Natural killer cell (primary cell): ENCODE measurements around the gene CIITA. TPM values are rescaled to one million over a fixed set of nuclear protein-coding genes. Genes with fewer than 3 reads are reported as not detected.

ENCODE experiments used
- ATAC-seq, 3 donors: fragments of 150-1000 bp in 2 of 3; fragments of 200-7000 bp in 1 of 3; cut with Tn5 transposase; 1 replicate in 1 of 3; 2 replicates in 2 of 3; pipeline ENCODE4 v1.10.0; 2021; ENCODE audit warnings: mild to moderate bottlenecking in 2 of 3, moderate library complexity in 2 of 3
- DNase-seq, 2 donors: peaks; one replicate each; pipeline versions ENCODE4 v3.0.0 to v3.0.0-alpha.2; 2013 to 2021; ENCODE audit warnings: mixed read lengths in 1 of 2
- H3K27ac ChIP-seq: one replicate; pipeline ENCODE4 v1.5.1; 2013; ENCODE audit warnings: mild to moderate bottlenecking, low read length
- H3K27me3 ChIP-seq: one replicate; pipeline ENCODE4 v1.6.1; 2013; ENCODE audit warnings: low read length; ENCODE audit not compliant: control insufficient read depth, insufficient read depth
- H3K36me3 ChIP-seq: one replicate; pipeline ENCODE4 v1.6.1; 2013; ENCODE audit warnings: low read length; ENCODE audit not compliant: control insufficient read depth, insufficient read depth
- H3K4me1 ChIP-seq: one replicate; pipeline ENCODE4 v1.6.1; 2013; ENCODE audit warnings: low read length; ENCODE audit not compliant: control insufficient read depth, insufficient read depth
- H3K4me3 ChIP-seq: one replicate; pipeline ENCODE4 v1.5.1; 2013; ENCODE audit warnings: low read length
- H3K9me3 ChIP-seq: one replicate; pipeline ENCODE4 v1.6.1; 2013; ENCODE audit warnings: low read length; ENCODE audit not compliant: control insufficient read depth, insufficient read depth
- H3K27ac Mint-ChIP-seq, 2 donors: one replicate each; pipeline ENCODE4 v1.8.0; 2022; ENCODE audit warnings: mild to moderate bottlenecking in 2 of 2, mixed read lengths in 2 of 2, moderate library complexity in 1 of 2
- H3K27me3 Mint-ChIP-seq, 2 donors: one replicate each; pipeline ENCODE4 v1.8.0; 2022; ENCODE audit warnings: low read depth in 2 of 2, mixed read lengths in 2 of 2
- H3K36me3 Mint-ChIP-seq: one replicate; pipeline ENCODE4 v1.8.0; 2022; ENCODE audit warnings: mixed read lengths
- H3K4me1 Mint-ChIP-seq, 2 donors: one replicate each; pipeline ENCODE4 v1.8.0; 2022; ENCODE audit warnings: mixed read lengths in 2 of 2
- H3K4me3 Mint-ChIP-seq: one replicate; pipeline ENCODE4 v1.8.0; 2022; ENCODE audit warnings: mild to moderate bottlenecking, moderate library complexity, mixed read lengths
- H3K9me3 Mint-ChIP-seq, 2 donors: one replicate each; pipeline ENCODE4 v1.8.0; 2022; ENCODE audit warnings: mixed read lengths in 2 of 2
- WGBS: methylation state at CpG from one replicate; pipeline ENCODE4 v1.1.7; 2013; ENCODE audit warnings: missing lambda C conversion rate; ENCODE audit not compliant: insufficient coverage; 5-methylcytosine and 5-hydroxymethylcytosine counted together
- intact Hi-C: fragments of 100-400 bp; cut with micrococcal nuclease; formaldehyde crosslinking; loops from one replicate; pipeline ENCODE4 v1.14.2; 2022
- total RNA-seq, 4 donors: library from RNA; stranded (reverse); fragments of 120-200 nt in 1 of 4; gene quantifications; one replicate each; pipeline versions ENCODE4 v1.2.3 to v1.2.4, GENCODE V29; 2013 to 2022
- TF ChIP-seq, protein P1 (sequence below): fragments of 200-600 bp; IDR thresholded peaks from one replicate; pipeline ENCODE4 v1.8.0; 2022; ENCODE audit warnings: antibody characterized with exemption

The CIITA gene
- total RNA-seq, 3 donors from 2014 or later (not counting 1 experiment from before 2014, with no cell fraction given): 11.5 to 17.7 (median 14.4) TPM

DNA sequence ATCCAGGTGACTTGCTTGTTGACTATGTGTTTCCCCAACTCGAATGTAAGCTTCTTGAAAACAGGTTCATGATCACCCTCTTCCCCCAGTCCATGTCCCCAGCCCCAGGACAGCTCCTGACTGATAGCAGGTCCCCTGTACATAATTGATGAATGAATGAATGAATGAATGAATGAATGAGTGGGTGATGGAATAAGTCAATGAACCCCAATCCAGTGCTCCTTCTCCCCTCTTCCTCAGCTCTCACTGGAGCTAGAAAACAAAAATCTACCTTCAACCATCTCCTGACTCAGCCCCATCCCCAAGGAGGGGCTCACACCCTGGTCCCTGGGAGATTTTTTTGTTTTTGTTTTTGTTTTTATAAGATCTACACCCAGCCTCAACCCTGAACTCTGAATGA is 42.2 kb upstream of the CIITA start:
- Histone ChIP-seq H3K27me3 (no peaks in the 10 kb centered on the region), H3K9me3 (no peaks in the 10 kb centered on the region), H3K4me3 (no peak overlapping the region), H3K27ac (no peak overlapping the region), H3K4me1 (no peaks in the 10 kb centered on the region), H3K36me3 (no peaks in the 10 kb centered on the region)
- H3K27me3 Mint-ChIP-seq: peaks cover 0 to 7% of the 10 kb centered on the region in 2 donors
- DNase-seq: no peak
- TF ChIP-seq, protein P1, sequence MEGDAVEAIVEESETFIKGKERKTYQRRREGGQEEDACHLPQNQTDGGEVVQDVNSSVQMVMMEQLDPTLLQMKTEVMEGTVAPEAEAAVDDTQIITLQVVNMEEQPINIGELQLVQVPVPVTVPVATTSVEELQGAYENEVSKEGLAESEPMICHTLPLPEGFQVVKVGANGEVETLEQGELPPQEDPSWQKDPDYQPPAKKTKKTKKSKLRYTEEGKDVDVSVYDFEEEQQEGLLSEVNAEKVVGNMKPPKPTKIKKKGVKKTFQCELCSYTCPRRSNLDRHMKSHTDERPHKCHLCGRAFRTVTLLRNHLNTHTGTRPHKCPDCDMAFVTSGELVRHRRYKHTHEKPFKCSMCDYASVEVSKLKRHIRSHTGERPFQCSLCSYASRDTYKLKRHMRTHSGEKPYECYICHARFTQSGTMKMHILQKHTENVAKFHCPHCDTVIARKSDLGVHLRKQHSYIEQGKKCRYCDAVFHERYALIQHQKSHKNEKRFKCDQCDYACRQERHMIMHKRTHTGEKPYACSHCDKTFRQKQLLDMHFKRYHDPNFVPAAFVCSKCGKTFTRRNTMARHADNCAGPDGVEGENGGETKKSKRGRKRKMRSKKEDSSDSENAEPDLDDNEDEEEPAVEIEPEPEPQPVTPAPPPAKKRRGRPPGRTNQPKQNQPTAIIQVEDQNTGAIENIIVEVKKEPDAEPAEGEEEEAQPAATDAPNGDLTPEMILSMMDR: no peak
- intact Hi-C loops: no loop called here
- H3K4me1 Mint-ChIP-seq: no peaks in the 10 kb centered on the region
- no peak for ATAC-seq
- no peaks in the 10 kb centered on the region for H3K9me3 Mint-ChIP-seq
- WGBS: 91% methylated on average over 1 of the region's 1 CpG
- no peak overlapping the region for H3K4me3 Mint-ChIP-seq
- no peaks in the 10 kb centered on the region for H3K36me3 Mint-ChIP-seq
- no peak overlapping the region for H3K27ac Mint-ChIP-seq

DNA sequence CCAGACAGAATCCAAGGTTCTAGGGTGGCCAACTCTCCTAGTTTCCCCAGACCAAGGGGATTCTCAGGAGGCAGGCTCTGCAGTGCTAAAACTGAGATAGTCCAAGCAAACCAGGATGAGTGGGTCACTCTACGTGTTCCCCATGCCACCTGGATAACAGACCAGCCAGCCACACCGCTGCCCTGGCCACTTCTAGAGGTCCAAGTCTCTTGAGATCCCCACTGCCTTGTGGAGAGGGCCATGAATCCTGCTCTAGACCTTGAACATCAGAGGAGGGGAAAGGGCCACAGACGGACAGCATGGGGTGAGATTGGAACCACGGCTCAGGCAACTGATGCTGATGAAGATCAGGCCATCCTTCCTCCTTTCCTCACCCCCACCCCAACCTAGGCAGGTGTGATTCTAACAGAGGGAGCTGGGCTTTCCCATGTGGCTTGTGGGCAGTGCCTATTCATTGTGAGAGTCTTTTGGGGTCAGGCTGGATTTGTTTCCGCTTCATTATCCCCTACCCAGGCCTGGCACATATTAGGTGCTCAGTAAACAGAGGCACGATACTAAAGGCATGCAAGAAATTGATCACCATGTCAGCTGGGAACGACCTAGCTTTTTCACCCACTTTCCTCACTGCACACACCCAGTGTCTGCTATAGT is 41.6 kb upstream of the CIITA start:
- Histone ChIP-seq H3K36me3 (no peaks in the 10 kb centered on the region), H3K9me3 (no peaks in the 10 kb centered on the region), H3K27ac (no peak overlapping the region), H3K27me3 (no peaks in the 10 kb centered on the region), H3K4me1 (no peaks in the 10 kb centered on the region), H3K4me3 (no peak overlapping the region)
- TF ChIP-seq, protein P1: no peak
- Mint-ChIP-seq H3K27me3 (peaks cover 0 to 7% of the 10 kb centered on the region in 2 donors), H3K27ac (no peak overlapping the region), H3K4me3 (no peak overlapping the region), H3K4me1 (no peaks in the 10 kb centered on the region), H3K36me3 (no peaks in the 10 kb centered on the region), H3K9me3 (no peaks in the 10 kb centered on the region)
- 74% methylated on average over 5 of the region's 7 CpGs for WGBS
- intact Hi-C loops: no loop called here
- ATAC-seq: no peak
- DNase-seq: no peak

DNA sequence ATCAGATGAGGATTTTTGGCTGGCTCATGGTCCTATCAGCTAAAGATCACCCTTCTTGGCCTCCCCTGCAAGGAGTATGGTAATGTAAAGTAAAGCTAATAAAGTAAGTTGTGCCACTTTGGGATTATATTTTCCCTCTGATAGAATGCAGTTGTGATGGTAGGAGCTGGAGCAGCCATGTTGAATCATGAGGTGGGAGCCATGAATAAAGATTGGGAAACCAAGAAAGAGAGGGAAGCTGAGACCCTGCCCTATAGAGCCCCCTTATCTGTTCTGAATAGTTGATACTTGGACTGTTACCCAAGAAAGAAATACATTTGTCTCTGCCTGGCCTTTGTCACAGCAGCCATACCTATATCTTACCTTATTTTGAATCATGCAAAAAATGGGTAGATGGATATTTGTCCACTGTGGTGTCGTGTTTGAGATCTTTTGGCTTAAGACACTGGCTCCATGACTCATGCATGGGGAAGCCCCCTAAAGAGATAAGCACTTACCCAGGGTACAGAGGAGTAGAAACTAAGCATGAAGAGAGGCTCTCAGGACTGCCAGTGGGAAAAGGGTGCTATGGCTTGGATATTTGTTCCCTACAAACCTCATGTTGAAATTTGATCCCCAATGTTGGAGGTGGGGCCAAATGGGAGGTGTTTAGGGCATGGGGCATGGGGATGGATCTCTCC is 40.7 kb upstream of the CIITA start:
- H3K4me3 ChIP-seq: no peak overlapping the region
- H3K4me3 Mint-ChIP-seq: no peak overlapping the region
- no peaks in the 10 kb centered on the region for H3K9me3 Mint-ChIP-seq
- H3K4me1 Mint-ChIP-seq: no peaks in the 10 kb centered on the region
- WGBS: 80% methylated on average over 1 of the region's 1 CpG
- no peaks in the 10 kb centered on the region for H3K36me3 Mint-ChIP-seq
- peaks cover 7 to 8% of the 10 kb centered on the region in 2 donors for H3K27me3 Mint-ChIP-seq
- no peak for DNase-seq
- H3K4me1 ChIP-seq: no peaks in the 10 kb centered on the region
- TF ChIP-seq, protein P1: no peak
- H3K36me3 ChIP-seq: no peaks in the 10 kb centered on the region
- intact Hi-C loops: no loop called here
- no peak overlapping the region for H3K27ac Mint-ChIP-seq
- H3K9me3 ChIP-seq: no peaks in the 10 kb centered on the region
- no peak overlapping the region for H3K27ac ChIP-seq
- no peak for ATAC-seq
- no peaks in the 10 kb centered on the region for H3K27me3 ChIP-seq
